Measurements from ENCODE around the gene C18orf63.

DNA sequence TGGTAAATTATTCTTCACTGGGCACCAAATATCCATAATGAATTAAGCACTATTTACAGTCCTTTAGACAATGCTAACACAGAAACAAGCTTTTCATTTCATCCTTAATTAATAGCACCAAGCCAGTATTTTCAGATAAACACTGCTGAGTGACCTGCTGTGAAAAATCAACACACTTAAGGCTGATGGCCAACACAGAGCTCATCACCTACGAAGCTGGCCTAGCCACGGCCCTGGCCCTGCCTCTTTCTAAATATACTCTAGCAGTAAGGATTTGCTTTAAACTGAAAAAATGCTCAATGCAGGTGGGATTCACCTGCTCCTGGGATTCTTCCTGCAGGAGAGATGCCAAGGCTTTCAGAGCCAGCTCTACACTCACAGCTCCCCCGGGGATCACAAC lies 42.2 kb upstream of the C18orf63 start:
- TF ChIP-seq, protein P1, sequence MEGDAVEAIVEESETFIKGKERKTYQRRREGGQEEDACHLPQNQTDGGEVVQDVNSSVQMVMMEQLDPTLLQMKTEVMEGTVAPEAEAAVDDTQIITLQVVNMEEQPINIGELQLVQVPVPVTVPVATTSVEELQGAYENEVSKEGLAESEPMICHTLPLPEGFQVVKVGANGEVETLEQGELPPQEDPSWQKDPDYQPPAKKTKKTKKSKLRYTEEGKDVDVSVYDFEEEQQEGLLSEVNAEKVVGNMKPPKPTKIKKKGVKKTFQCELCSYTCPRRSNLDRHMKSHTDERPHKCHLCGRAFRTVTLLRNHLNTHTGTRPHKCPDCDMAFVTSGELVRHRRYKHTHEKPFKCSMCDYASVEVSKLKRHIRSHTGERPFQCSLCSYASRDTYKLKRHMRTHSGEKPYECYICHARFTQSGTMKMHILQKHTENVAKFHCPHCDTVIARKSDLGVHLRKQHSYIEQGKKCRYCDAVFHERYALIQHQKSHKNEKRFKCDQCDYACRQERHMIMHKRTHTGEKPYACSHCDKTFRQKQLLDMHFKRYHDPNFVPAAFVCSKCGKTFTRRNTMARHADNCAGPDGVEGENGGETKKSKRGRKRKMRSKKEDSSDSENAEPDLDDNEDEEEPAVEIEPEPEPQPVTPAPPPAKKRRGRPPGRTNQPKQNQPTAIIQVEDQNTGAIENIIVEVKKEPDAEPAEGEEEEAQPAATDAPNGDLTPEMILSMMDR (IDR thresholded peaks at IDR 0.05; ENCODE audit: poor library complexity, severe bottlenecking): no peak
- TF ChIP-seq RAD21 (conservative IDR thresholded peaks at IDR 0.05): no peak
- TF ChIP-seq, protein P2, sequence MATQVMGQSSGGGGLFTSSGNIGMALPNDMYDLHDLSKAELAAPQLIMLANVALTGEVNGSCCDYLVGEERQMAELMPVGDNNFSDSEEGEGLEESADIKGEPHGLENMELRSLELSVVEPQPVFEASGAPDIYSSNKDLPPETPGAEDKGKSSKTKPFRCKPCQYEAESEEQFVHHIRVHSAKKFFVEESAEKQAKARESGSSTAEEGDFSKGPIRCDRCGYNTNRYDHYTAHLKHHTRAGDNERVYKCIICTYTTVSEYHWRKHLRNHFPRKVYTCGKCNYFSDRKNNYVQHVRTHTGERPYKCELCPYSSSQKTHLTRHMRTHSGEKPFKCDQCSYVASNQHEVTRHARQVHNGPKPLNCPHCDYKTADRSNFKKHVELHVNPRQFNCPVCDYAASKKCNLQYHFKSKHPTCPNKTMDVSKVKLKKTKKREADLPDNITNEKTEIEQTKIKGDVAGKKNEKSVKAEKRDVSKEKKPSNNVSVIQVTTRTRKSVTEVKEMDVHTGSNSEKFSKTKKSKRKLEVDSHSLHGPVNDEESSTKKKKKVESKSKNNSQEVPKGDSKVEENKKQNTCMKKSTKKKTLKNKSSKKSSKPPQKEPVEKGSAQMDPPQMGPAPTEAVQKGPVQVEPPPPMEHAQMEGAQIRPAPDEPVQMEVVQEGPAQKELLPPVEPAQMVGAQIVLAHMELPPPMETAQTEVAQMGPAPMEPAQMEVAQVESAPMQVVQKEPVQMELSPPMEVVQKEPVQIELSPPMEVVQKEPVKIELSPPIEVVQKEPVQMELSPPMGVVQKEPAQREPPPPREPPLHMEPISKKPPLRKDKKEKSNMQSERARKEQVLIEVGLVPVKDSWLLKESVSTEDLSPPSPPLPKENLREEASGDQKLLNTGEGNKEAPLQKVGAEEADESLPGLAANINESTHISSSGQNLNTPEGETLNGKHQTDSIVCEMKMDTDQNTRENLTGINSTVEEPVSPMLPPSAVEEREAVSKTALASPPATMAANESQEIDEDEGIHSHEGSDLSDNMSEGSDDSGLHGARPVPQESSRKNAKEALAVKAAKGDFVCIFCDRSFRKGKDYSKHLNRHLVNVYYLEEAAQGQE (IDR thresholded peaks at IDR 0.05; ENCODE audit: borderline replicate concordance): no peak

Data from neural cell (in vitro differentiated cells).